Measurements from ENCODE around the gene ASB14.
"Not testable (repeated sequence)": the region's sequence is repeated elsewhere in the genome, so short reads cannot be mapped to it uniquely, and the experiment has no call there.

The ASB14 gene

DNA sequence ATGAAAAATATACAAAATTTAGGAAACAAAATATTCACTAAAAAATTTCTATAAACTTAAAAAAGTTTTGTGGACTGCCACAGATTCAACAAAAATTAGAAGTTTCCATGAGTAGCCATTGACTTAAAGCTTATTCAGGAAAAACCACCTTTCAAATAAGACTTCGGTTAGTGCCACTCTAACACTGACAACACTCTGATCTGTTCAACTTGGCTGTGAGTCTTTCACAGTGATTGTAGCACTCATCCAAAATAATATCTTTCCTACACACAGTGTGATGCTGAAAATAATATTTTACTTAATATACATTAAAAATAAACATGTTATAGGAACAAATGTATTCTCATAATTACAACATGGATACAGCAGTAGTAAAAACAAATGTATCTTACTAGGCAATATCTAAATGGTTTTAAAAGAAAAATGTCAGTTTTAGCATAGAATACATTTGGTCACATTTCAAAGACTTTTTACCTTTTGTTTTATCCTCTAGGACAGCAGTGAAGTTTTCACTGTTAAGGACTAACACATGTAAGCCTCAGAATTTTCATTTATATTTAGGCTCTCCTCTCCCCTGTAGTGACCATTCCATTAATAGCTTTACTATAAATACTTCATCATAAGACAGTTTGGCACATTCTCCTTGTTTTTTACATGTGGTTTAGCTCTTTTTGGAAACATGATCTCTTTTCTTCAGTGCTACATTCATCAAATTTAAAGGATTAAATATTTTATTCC, at the start of gene ASB14:
Gene ASB14 (minus strand): TSS at position 527 of the 738 bp plus-strand sequence. CDS start 652 bp downstream, outside the sequence.
- DNase-seq, result no peak

DNA sequence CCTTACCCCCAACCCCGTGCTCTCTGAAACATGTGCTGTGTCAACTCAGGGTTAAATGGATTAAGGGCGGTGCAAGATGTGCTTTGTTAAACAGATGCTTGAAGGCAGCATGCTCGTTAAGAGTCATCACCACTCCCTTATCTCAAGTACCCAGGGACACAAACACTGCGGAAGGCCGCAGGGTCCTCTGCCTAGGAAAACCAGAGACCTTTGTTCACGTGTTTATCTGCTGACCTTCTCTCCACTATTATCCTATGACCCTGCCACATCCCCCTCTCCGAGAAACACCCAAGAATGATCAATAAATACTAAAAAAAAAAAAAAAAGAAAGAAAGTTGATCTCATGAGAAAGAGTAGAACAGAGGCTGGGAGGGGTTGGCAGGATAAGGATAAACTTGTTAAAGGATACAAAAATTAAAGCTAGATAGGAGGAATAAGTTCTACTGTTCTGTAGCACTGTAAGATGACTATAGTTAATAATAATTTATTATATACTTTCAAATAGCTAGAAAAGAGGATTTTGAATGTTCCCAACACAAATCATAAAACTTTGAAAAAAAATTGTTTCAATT, 46.7 kb upstream of the ASB14 start:
- not testable (repeated sequence) for DNase-seq

DNA sequence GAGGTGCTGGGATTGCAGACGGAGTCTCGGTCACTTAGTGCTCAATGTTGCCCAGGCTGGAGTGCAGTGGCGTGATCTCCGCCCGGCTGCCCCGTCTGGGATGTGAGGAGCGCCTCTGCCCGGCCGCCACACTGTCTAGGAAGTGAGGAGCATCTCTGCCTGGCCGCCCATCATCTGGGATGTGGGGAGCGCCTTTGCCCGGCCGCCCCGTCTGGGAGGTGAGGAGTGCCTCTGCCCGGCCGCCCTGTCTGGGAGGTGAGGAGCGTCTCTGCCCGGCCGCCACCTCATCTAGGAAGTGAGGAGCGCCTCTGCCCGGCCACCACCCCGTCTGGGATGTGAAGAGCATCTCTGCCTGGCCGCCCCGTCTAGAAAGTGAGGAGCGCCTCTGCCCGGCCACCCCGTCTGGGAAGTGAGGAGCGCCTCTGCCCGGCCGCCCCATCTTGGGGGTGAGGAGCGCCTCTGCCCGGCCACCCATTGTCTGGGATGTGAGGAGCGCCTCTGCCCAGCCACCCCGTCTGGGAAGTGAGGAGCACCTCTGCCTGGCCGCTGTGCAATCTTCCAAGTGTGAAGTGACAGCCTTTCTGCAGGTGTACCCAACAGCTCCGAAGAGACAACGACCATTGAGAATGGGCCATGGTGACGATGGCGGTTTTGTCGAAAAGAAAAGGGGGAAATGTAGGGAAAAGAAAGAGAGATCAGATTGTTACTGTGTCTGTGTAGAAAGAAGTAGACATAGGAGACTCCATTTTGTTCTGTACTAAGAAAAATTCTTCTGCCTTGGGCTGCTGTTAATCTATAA, 46.0 kb upstream of the ASB14 start:
- DNase-seq, result not testable (repeated sequence)

DNA sequence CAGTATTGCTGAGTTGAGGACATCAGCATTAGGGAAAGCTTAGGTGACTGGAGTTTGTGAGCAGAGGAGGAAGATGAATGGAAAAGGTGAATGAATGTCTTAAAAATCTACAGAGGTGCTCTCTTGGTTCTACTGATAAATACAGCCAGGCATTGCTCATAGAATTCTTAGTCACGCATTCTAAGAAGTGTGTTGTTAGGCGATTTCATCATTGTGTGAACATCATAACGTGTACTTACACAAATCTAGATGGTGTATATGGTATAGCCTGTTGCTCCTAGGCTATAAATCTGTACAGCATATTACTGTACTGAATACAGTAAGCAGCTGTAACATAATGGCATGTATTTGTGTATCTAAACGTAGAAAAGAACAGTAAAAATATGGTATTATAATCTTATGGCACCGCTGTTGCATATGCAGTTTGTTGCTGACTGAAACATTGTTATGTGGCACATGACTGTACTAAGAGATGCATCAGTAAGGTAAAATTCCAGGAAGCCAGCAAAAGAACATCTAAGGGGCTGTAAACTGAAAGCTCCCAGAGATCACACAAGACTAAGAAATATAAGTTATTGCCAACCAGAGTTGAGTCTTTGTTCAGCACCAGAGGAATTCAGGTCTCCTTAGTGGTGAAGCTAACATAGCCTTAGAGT, 42.9 kb upstream of the ASB14 start:
- no peak for DNase-seq

DNA sequence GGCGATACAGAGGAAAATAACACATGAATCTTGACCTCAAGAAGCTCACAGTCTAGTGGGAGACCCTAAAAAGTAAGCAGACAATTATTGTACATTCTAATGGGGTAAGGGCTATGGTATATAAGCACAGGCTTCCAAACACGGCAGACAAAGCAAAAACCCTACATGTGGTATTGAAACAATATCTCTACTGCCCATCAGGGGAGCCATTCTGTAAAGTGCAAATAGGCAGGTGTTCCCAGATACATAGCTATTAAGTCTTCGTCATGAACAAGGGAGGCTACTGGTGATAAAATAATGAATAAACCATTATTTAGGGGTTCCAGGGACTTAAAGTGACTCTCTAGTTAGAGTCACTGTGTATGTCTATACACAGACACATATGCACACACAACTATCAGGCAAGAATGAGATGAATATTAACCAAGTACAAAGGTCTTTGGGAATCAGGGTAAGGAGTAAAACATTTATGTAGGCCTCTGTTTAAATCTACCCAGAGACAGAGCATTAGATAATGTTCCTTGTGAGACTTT, 38.7 kb upstream of the ASB14 start:
- no peak for DNase-seq

DNA sequence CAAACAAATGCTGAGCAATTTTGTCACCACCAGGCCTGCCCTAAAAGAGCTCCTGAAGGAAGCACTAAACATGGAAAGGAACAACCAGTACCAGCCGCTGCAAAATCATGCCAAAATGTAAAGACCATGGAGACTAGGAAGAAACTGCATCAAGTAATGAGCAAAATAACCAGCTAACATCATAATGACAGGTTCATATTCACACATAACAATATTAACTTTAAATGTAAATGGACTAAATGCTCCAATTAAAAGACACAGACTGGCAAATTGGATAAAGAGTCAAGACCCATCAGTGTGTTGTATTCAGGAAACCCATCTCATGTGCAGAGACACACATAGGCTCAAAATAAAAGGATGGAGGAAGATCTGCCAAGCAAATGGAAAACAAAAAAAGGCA, 34.0 kb upstream of the ASB14 start:
- DNase-seq, result not testable (repeated sequence)

DNA sequence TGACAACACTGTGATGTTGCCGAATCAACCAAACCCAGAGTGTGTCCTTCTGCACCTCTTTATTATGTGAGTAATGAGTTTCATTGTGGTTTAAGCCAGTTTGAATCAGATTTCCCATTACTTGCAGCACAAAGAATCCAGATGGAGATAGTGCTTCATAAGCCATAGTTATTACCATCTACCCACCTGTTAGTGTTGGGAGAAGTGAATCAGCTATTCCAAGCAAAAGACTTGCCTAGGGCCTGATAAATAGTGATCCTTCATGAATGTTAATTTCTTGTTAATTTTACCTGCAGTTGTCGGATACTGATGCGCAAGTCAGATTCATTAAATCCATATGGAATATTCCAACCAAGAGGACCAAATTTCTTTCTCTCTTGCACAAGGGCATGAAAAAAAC, 21.7 kb upstream of the ASB14 start:
- no peak for DNase-seq

DNA sequence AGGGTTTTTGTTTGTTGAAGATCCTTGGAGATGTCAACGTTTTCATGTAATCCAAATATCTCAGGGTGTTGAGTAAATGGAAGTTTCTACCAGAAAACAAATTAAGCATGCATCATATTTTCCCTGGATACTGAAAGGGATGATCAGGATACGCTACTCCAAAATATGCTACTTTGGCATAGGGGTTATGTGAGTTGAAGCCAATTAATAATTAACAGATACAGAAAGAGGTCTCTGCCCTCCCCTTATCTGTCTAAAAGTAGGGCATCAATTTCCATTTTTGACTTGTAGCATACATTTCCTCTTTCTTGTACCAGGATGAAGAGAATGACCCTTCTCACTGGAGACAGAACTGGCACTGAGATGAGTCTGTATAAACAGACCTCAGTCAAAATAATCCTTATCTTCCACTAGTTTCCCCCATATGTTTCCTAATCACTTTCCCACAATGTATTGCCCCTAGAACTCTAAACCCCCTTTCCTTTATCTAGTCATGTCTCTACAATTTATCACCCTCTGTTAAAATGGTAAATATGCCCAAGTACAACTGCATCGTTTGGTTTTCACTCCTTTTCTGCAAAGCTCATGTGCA, 17.4 kb upstream of the ASB14 start:
- no peak for DNase-seq

DNA sequence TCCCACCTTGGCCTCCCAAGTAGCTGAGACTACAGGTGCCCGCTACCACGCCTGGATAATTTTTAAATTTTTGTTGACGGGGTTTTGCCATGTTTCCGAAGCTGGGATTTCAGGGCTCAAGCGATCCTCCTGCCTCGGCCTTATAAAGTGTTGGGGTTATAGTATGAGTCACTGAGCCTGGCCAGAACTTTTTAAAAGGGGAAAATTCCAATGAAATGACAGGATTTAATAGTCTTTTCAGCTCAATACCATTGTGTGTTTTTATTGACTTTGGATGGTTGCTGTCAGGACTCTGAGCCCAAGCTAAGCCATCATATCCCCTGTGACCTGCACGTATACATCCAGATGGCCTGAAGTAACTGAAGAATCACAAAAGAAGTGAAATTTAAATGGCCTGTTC, 11.0 kb upstream of the ASB14 start:
- not testable (repeated sequence) for DNase-seq

DNA sequence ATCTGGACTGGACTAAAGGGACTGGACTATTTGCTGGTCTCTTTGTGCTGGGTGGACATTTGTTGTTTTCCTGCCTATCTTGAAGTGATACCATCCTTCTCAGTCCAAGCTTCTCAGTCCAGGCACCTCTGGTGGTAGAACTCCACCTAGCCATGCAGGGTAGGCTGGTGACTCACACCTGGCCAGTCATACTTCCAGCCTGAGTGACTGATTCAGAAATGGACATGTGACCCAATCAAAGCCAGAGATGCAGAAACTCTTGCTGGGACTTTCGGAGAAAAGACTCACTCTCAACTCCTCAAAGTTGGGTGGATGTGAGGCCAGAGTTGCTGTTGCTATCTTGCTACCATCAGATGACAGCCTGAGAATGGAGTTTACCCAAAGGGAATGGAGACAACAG, 5.6 kb upstream of the ASB14 start:
- DNase-seq, result no peak

DNA sequence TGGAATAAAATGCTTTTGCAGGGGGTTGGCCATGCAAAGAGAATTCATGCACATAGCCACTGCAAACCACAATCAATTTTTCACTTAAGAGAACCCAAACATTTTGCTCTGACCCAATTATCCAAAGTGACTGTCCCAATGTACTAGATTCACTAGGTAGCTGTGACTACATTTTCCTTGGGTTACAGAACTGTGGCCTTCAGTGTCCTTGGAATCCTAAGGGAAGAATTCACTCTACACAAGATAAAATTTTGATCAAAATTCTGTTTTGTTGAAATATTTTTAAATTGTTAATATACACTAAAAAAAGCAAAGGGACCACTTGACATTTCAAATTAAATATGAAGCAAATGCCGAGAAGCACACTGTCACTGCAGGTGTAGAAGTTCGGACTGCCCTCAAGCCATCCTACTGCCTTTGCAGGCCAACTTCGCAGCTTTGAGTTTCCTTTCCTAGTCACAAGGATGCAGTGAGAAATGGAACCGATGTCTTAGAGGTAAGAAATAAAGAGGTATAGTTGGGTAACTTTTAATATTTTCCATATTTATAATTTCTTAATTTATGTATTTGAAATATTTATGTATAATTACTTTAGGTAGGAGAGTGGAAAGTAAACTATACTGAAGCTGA, 527 bp upstream of the ASB14 start:
- DNase-seq, result no peak

DNA sequence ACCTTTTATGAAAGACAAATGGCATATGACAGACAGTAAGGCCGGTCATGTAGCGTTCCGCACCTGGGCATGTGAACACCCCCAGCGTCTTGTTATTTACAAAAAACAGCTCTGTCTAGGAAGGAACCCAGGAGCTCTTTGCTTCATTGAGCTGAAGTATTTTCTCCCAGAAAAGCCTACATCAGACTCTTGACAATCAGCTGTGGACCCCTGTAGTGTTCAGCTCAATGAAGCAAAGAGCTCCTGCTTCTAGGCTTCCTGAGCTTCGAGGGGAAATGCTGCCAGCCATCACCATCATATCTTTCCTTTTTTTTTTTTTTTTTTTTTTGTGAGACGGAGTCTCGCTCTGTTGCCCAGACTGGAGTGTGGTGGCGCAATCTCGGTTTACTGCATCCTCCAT, 4.1 kb downstream of the ASB14 start:
- DNase-seq, result no peak

DNA sequence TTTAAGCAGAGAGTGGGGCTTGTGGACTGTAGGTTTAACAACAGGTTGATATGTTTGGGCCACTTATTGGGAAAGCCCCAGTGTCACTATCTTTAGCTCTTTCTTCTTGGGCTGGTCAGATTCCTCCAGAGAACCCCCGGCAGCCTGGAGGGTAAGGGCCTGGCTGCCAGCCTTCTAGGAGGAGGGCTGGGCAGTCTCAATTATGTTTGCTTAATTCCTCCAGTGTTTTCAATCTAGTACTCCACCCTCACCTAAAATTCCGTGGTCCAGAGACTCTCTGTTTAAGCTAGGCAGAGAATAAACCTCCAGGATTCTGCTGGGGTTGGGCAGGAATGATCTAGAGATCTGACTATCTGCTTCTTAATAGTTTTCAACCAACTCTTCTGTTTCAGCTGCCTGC, 5.3 kb downstream of the ASB14 start:
- DNase-seq, result no peak

DNA sequence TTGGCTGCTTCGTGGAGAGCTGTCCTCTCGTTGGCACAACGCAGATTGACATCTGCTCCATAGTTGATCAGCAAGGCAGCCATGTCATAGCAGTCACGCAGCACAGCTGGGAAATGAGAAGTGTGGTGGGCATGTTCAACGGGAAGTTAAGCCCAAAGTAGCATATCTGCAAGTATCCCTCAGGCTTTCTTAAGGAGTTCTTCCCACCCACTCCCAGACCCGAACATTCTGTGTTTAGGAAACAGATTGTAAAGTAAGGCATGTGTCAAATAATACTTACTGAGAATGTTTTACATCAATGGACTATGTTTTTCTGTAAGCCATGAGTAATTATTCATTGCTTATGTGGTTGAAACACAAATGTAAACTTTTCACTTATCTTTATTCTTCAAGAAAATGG, 9.2 kb downstream of the ASB14 start:
- no peak for DNase-seq

DNA sequence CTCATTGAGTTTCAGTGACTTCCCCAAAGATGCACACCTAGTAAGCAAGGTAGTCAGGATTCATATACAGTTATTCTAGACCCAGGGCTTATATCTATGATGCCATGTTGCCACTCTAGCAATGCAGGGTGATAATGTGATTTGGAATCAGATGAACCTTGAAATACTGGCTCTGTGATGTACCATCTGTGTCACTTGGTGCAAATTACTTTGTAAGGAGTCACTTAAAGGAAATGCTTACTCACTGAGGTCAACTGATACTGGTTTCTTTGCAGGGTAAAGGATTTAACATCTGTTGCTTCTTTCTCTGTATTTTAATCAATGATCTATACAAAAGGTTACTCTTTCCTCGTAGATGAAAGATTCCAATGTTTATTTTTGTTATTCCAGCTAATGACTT, 10.8 kb downstream of the ASB14 start:
- DNase-seq, result no peak

DNA sequence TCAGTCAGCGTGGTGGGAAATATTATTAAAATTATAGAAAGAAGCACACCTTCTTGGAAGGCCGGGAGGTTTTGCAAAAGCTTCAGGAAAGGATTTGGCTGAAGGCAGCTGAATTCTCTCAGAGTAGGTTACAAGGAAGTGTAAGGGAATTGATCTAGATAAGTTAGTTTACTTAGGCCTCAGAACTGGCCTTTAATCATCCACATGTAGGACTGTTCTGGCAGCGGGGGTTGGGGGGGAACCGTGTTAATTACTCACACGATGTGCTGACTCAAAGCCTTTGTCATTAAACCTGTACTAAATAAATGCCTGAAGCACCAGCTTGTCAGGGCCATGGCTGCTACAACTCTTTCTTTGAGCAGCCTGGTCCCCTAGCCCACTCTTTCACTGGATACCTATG, 12.8 kb downstream of the ASB14 start:
- DNase-seq, result no peak

DNA sequence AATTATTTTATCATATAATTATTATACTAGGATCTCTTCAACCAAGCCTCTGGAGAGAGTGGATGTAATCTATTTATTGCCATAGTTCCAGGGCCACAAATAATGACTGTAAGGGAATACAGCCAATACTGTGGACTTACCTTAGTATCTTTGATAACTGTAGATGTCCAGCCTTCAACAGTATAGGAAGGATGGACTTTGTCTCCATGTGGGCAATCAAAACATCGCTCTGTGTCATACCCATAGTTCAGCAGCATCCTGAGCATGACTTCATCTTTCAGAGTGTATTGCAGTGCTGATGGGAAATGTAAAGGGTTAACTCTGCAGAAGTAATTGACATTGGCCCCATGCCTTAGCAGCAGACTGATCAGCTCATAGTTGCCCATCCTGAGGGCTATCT, 14.2 kb downstream of the ASB14 start:
- DNase-seq, result no peak

DNA sequence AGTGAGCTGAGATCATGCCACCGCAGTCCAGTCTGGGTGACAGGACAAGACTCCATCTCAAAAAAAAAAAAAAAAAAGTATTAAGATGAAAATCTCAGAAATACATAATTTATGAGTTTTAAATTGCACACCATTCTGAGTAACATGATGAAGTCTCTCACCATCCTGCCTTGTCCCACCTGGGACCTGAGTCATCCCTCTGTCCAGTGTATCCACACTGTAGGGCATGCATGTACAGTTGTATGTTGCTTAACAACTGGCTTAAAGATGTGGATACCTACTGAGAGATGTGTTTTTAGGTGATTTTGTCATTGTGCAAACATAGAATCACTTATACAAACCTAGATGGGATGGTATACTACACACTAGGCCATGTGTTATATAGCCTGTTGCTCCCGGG, 17.1 kb downstream of the ASB14 start:
- DNase-seq, result no peak

DNA sequence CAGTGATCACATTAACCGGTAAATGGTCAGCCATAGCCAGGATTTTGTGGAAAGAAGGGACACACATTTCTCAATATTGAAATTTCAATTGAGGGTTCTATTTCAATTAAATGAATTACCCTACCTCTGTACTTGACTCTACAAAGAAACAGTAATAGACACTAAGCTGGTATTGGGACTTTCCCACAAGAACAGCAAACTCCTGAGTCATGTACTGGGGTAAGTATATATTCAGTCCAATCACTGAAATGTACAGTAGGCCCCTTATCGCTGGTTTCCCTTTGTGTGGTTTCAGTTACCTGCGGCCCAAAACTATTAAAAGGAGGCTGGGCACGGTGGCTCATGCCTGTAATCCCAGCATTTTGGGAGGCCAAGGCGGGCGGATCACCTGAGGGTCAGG, 17.6 kb downstream of the ASB14 start:
- DNase-seq, result no peak

DNA sequence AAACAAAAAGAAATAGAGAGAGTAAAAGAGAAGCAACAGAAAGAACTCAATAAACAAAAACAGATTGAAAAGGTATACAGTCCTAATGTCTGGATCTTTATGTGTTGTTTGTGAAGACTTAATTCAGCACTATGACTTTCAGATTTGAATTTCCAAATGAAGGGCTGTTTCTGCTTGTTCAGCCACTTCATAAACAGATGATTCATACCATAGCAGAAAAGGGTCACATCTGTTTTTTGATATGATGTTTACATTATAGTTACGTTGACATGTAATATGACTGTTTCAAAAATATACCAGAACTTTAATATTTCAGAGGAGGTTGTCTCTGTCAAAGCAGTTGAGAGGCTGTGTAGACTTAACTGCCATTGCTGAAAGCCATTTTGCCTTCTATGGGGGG, 24.1 kb downstream of the ASB14 start:
- DNase-seq, result no peak

DNA sequence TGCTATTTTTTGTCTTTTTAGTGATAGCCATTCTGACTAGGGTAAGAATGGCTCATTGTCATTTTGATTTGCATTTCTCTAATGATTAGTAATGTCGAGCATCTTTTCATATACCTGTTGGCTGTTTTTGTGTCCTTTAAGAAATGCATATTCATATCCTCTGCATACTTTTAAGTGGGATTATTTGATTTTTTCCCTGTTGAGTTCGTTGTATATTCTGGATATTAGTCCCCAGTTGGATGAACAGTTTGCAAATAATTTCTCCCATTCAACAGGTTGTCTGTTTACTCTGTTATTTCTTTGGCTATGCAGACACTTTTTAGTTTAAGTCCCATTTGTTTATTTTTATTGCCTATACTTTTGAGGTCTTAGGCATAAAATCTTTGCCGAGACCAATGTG, 30.6 kb downstream of the ASB14 start:
- DNase-seq, result no peak

DNA sequence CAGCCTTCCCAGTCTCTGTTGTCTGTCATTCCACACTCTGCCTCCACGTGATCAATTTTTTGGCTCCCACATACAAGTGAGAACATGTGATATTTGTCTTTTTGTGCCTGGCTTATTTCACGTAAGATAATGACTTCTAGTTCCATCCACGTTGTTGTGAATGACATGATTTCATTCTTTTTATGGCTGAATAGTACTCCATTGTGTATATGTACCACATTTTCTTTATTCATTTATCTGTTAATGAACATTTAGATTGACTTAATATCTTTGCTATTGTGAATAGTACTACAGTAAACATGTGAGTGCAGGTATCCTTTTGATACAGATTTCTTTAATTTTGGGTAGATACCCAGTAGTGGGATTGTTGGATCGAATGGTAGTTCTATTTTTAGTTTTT, 31.4 kb downstream of the ASB14 start:
- no peak for DNase-seq
